NCI-H526 (cell line): Measurements from ENCODE around the gene ACSL3.
A peak's percentile ranks its signal among the peaks of the same experiment; 100 is the strongest.

Experiments
- DNase-seq, 2 experiments: peaks; one replicate each; lab custom pipeline; 2025; lab: John Stamatoyannopoulos, UW

Gene ACSL3

DNA sequence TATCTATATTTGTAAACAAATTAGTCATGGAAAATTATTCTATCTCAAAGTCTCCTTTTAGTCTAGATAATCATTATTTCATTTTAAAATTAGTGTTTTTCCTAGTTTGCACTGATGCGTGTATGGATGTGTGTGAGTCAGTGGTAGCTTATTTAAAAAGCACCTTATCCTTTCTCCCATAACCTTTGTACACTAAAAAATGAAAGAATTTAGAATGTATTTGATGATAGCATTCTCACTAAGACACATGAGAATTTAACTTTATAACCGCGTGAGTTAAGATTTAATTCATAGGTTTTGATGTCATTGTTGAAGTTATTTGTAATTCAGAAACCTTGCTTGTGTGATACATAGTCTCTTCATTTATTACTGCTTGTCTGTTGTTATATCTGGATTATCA is 81.7 kb downstream of the ACSL3 start:
- no peak for DNase-seq

DNA sequence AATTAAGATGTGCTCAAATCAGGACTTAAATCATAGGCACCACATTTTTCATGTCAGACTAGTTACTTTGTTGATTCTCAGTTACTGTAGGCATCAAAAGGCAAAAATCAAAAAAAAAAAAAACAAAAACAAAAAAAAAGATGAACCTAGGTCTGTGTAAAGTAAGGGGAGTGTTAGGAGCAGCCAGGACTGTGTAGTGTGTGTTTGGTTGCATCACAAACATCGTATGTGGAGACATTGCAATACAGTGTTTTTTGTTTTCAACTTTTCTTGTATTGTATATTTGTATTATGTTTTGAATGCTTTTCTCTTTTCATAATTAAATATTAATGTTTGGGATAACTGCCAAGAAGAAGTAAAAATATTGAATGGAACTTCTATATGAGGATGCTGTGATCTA is 82.1 kb downstream of the ACSL3 start:
- no peak for DNase-seq

DNA sequence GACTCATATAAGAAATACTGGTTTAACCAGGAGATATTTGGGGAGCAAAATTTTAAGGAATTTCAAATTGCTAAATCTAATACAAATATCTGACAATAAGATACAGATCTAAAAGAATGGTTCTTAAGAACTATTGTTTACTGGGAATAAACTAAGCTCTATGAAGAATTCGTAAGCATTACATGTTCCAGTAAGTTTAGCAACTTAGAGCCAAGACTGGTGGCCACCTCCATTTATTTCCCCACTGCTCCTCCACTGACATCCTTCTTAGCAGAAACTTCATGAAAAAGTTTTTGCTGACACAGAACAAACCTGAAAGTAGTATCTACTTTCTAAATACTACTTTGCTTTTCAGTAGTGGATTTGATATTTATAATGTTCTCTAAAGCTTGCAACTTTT is 83.0 kb downstream of the ACSL3 start:
- no peak for DNase-seq

DNA sequence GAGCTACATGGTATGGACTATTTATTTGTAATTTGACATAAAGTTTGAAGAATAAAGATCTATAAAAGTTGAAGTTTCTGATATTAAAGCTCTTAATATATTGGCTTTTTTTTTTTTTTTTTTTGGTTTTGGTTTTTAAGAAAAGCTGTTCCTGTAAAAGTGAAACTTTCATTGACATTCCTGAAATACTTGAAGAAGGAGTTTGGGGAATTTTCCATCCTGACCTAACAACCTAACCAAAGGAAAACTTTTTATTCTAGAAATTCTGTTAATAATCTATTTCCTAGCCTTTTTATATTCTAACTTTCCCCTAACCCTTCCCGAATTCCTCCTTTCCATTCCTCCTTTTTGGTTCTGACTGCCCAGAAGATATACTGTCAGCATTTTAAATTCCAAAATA is 83.7 kb downstream of the ACSL3 start:
- no peak for DNase-seq

DNA sequence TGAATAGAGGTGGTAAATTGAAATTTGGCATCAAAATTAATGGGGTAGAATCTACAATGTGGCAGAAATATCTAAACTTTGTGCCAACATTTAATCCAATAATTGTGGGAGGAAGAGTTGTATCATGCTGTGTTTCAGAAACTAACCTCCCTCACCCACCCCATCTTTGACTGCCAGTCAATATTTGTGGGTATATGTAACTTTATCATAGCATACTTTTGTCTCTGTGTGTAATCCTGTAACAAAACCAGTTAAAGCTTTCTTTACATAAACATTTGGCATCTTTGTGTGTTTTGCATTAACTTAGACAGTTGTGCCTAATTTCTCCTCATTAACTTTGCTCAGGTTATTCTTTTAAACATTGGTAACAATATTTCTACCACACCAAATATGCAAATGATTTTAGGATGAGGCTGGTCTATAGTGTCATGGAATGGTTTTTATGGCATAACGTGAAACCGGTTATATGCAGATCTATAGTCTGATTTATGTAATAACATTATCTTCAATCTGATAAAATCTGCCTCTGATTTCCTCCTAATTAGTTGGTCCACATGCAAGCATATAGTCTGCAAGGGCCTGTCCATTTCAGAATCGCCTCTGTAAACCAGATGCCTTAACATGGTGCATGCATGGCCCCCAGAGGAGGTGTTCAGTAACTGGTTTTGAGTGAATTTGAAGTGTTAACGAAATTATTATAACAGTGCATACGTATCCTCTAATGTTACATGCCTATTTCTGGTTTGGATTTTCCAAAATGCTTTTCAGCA is 84.3 kb downstream of the ACSL3 start:
- DNase-seq = no peak

DNA sequence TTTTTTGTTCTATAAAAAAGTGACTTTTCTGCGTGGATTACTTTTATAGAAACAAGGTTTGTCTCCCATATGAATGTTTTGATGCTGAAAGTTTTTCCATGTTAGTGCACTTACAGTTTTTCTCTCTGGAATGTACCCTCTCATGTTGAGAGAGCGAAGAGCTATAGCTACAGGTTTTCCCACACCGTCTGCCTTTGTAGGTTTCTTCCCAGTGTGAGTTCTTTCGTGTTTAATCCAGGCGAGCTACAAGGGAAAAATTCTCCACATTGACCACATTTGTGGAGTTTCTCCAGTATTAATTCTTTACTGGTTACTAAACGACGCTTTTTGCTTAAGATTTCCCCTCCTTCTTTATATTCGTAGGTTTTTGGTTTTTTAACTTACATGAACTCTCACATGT is 85.1 kb downstream of the ACSL3 start:
- DNase-seq = no peak

DNA sequence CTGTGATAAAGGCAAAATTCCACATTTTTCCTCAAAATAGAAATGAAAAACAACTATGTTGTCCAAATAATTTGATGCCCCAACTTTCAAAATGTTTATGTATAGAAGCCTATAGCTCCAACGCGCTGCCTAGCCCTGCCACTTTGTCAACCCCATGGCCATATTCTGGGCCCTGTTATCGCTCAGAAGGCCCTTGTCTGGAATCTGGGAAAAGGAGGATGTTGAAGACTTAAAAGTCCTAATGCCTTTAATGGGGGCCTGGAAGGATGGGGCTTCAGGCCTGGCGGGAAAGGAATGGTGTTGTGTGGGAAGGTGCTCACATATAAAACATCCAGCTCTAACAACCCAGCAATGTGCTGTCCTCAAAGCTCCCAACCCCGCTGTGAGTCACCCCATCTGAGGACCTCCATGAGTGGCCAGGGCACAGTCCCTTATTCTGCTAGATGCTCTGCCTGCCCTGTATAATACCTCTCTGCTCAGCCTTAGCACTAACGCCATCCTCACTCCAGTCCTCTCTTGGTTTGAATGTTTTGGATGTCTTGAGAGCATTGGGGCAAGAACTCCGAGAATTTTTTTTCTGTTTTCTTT is 86.0 kb downstream of the ACSL3 start:
- no peak for DNase-seq

DNA sequence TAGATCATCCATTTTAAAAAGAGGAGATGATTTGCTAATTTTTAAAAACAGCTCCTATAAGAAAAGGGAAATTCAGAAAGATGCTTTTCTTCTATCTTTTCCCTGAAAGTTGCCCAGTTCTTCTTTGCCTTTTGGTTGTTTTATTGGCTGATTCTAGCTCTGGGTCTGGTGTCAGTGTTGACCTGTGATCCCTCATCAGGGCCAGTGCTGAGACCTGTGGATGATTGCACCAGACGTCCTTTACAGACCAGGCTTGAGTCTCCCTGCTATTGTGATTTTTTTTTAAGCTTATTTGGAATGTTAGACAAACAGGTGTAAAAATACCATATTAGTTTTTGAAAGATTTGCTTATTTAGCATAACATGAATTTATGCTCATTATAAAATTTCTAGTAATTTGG is 88.2 kb downstream of the ACSL3 start:
- DNase-seq = no peak

DNA sequence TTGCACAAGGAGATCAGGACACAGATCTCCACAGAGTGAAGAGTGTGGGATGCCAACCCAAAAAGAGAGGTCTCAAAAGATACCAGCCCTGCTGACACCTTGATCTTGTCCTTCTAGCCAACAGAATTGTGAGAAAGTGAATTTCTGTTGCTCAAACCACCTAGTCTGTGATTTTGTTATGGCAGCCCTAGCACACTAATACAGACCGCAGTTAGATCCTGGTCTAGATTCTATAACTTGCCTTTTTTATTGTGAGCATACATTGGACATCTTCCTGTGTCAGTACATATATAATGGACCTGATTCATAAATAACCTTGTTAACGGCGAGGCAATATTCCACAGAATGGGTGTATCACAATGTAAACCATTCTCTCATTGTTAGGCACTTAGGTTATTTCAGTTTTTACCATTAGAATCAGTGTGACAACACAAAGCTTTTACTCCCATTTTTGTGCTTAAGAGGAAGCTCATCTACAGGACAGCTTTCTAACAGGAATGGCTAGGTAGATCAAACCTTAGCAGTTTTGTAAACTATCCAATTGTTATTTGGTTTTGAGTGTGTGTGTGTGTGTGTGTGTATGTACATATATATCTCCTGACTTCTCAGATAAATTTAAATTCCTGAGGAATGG is 89.0 kb downstream of the ACSL3 start:
- DNase-seq = no peak

DNA sequence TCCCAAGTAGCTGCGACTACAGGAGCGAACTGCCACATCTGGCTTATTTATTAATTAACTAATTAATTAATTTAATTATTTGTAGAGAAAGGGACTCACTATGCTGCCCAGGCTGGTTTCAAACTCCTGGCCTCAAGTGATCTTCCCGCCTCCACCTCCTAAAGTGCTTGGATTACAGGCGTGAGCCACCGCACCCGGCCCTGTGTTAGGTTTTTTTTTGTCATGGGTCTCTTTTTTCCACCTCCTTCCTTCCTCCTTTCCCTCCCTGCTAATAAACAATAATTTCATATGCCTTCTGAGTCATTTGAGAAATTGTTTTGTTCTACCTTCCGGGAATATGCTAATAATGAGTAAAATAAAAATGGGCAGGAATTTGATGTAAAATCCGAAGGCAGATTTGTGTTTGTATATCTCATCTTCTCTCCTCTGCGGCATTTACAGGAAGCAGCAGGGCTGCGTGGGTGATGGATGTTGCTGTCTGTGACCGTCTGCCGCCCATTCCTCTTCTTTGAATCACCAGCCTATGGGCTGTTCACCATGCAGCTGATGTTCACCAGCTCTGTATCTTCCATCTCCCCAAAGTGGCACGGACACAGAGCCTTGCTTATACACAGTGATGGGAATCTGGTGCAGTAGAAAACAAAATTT is 89.9 kb downstream of the ACSL3 start:
- DNase-seq = no peak

DNA sequence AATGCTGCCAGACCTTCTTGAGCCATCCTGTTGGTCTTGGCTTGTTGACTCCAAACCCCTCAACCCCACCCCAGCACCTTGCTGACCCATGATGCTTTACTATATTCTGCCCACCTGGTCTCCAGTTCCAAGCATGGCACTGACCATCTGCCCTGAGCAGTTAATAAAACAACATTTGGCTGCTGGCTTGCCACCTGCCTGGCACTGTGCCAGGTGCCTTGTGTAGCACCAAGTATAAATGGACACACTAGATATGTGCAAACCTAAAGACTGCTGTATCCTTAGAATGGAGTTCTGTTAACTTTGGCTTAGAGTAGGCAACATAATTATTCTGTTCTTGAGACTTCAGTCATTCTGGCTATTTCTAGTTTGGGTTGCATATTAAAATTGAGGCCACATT is 91.4 kb downstream of the ACSL3 start:
- peak in 1 of 2 experiments; percentile 32 for DNase-seq

DNA sequence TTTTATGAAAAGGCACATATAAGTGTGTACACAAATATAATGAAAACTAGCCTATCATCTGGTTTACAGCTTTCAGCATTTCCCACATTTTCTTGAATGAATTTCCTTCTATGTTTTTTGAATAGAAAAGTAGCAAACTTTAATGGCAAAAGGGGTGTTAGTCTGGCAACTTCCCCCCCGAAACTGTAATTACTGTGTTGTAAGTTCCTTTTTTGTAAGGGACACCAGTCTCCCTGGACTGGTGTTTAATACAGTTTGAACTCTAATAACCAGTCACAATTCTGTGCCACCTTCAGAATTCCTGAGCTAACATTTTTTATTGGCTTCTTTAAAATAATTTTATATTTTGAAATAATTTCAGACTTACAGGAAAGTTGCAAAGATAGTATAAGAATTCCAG is 94.2 kb downstream of the ACSL3 start:
- no peak for DNase-seq

DNA sequence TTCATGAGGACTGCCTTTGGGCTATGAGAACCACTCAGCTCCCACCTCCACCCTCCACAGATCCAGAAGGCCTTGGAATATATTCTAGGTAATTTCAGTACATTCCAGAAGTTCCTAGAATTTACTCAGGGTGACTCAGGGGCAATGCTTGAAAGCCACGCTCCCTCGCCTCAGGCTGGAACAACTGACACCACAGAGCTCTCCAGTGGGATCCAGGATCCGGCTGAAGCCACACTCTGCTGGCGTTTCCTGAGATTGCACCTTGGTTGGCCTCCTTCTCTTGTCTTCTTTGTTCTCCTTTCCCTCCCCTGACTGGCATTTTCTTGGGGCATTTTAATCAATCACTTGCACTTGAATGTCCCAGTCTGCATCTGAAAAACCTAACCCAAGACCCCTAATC is 98.5 kb downstream of the ACSL3 start:
- no peak for DNase-seq

DNA sequence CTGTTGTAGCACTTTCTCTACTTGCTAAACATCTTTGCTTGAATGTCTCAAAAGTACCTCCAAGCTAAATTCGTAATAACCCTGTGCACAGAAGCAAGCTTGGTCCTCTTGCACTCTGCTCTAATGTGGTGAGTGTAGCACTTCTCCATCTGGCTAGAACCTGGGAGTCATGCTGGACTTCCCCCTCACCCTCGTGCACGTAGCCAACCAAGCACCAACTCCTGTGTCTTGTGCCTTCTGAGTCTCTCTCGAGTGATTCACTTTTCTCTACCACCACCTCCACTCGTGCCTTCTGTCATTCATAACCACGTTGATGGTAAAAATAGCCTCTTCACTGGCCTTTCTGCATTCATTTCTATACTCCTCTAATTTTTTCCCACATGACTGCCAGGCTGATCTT is 99.3 kb downstream of the ACSL3 start:
- no peak for DNase-seq

DNA sequence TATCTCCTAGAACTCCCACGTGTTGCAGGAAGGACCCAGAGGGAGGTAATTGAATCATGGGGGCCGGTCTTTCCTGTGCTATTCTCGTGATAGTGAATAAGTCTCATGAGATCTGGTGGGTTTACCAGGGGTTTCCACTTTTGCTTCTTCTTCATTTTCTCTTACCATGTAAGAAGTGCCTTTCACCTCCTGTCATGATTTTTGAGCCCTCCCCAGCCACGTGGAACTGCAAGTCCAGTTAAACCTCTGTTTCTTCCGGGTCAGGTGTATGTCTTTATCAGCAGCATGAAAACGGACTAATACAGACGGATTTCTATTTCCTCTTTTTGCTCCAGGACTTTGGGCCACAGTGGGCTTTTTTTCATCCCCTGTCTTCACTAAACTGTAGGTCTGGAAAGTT is 102.8 kb downstream of the ACSL3 start:
- DNase-seq = no peak

DNA sequence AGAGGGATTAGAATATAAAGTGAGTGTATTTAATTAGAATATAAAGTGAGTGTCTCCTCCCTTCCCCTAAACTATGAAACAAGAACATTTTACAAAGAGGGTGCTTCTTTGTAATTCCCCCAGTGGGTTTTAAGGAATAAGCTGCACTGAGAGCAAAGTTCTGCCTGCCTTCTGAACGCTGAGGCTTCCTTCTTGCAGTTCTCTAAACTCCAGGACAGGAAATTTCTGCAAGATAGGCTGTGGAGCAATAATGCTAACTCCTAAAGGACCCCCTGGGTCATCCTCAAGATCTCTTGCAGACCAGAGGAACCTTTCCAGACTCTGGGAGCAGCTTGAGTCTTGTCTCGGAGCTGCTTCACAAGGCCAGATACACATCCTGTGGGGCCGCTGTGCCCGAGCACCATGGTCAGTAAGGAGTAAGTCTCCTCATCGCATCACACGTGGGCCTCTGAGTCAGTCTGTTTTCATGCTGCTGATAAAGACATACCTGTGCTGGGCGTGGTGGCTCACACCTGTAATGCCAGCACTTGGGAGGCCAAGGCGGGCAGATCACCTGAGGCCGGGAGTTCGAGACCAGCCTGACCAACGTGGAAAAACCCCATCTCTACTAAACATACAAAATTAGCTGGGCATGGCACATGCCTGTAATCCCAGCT is 103.7 kb downstream of the ACSL3 start:
- no peak for DNase-seq

DNA sequence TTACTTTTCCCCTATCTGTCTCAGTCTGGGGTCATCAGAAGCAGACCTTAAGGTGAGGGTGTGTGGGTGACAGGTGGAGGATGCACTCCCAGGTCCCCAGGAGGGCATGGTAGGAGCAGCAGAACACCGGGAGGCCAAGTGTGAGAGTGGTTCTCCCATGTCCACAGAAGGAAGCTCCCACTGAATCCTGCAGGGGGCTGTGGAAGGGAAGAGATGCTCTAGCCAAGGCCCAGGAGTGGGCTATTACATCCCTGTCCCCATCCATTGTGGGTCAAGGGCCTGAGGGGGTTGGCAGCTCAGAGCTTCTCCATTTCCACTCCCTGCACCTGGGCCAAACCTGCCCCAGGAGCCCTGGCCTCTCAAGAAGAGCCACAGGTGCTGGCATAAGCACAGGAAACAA is 104.7 kb downstream of the ACSL3 start:
- DNase-seq = no peak

DNA sequence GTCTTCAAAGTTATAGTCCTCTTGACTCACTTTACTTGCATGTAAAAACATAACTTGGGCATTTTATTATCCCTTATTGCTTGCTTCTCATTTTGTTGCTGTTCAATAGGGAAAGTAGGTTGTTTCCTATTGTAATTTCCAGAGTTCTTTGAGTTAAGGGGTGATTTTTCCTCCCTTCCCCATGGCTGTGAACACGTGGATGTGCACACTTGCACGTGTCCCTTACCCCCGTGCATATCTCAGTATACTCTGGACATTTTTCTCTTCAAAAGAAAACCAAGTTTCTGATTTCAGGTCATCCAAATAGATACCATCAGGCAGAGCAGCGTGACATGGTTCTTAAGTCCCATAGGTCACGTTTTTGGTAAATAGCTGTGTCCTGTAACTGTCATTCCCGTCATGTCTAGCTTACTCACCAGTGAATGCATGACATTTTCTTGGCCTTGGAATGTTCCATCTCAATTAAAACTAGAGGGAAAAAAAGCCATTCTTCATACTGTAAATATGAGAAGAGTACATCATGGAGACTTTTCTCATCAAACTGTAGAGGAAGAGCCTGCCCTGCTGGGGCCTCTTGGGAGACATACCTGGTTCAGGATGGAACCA is 107.8 kb downstream of the ACSL3 start:
- no peak for DNase-seq

DNA sequence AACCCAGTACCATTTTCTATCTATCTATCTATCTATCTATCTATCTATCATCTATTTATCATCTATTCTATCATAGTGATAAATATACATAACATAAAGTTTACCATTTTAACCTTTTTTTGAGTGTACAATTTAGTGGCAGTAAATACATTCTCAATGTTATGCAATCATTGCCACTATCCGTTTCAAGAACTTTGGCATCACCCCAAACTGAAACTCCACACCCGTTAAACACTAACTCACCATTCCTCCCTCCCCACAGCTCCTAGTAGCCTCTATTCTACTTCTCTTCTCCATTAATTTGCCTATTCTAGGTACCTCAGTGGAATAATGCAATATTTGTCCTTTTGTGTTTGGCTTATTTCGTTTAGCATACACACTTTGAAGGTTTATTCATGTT is 108.7 kb downstream of the ACSL3 start:
- no peak for DNase-seq

DNA sequence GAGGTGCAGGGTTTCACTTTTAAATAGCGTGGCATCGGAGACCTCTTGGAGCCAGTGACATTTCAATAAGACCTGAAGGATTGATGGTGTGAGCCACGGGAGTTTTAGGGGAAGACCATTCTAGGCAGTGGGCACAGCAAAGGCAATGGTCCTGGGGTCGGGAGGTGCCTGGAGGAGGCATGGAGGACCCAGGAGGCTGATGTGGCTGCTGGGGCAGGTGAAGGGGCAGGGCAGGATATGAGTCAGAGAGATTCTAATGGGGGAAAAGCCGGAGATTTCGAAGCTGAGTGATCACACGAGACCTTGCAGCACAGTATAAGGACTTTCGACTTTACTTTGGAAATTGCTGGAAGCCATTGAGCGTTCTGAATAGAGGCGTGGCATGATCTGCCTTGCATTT is 111.6 kb downstream of the ACSL3 start:
- DNase-seq = no peak

DNA sequence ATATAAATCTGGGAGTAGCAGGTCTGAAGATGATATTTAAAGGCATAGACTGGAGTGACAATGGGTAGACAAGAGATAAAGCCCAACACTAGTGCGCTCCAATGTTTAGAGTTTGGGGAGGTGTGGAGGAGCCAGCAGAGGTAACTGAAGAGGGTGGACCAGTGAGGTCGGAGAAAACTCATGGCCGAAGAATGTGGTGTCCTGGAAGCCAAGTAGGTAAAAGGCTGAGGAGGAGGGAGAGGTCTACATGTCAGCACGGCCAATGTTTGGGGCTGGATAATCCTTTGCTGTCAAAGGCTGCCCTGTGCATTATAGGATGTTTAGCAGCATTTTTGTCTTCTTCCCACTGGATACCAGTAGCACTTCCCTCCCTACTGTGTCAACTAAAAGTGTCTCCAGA is 112.4 kb downstream of the ACSL3 start:
- no peak for DNase-seq

DNA sequence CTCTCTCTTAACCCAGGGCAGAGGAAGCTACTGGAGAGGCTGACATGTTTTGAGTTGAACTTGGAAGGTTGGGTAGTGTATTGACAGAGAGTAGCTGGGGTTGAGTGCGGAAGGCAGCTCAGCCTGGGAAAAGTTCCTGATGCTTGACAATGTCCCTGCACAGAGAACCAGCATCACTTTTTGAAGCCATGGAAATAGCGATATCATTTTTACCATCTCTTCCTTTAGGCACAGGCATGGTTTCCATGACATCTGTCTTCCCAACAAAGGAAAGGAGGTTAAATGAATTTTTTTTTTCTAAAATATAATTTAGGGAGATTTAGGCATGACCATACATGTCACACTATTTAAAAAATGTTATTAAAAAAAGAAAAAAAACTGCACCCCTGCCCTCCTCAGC is 112.9 kb downstream of the ACSL3 start:
- DNase-seq = no peak
